IPS-18c (cell line): ENCODE data around the gene PRKG1.

ENCODE experiments used
- H3K4me3 ChIP-seq: 2 replicates; pipeline ENCODE4 v1.7.0; 2013; ENCODE audit warnings: low read depth, mild to moderate bottlenecking, low read length, moderate library complexity; ENCODE audit not compliant: insufficient read depth
- H3K9me3 ChIP-seq: one replicate; pipeline ENCODE4 v1.6.1; 2013; ENCODE audit warnings: mild to moderate bottlenecking, low read length, moderate library complexity; ENCODE audit not compliant: control insufficient read depth, insufficient read depth

PRKG1 gene

GRCh38 chr10:51397244-51397643 is 323.0 kb downstream of the PRKG1 start:
- Histone ChIP-seq H3K9me3 (no peaks in the 10 kb centered on the region), H3K4me3 (no peak overlapping the region)

- no peaks in the 10 kb centered on the region for H3K9me3 ChIP-seq
- no peak overlapping the region for H3K4me3 ChIP-seq
These were observed 323.4 kb downstream of the PRKG1 start for GRCh38 chr10:51397695-51398094.

GRCh38 chr10:51399840-51400239 is 325.6 kb downstream of the PRKG1 start:
- Histone ChIP-seq H3K4me3 (no peak overlapping the region), H3K9me3 (no peaks in the 10 kb centered on the region)

GRCh38 chr10:51400392-51401096 is 326.3 kb downstream of the PRKG1 start:
- H3K9me3 ChIP-seq, result no peaks in the 10 kb centered on the region
- no peak overlapping the region for H3K4me3 ChIP-seq

GRCh38 chr10:51403521-51403920 is 329.2 kb downstream of the PRKG1 start:
- Histone ChIP-seq H3K4me3 (no peak overlapping the region), H3K9me3 (no peaks in the 10 kb centered on the region)

- no peak overlapping the region for H3K4me3 ChIP-seq
- no peaks in the 10 kb centered on the region for H3K9me3 ChIP-seq
These were observed 331.5 kb downstream of the PRKG1 start for GRCh38 chr10:51405580-51406351.

GRCh38 chr10:51406581-51406980 is 332.3 kb downstream of the PRKG1 start:
- no peaks in the 10 kb centered on the region for H3K9me3 ChIP-seq
- no peak overlapping the region for H3K4me3 ChIP-seq

GRCh38 chr10:51416494-51416893 is 342.2 kb downstream of the PRKG1 start:
- H3K4me3 ChIP-seq, result no peak overlapping the region

GRCh38 chr10:51419196-51420093 is 345.2 kb downstream of the PRKG1 start:
- Histone ChIP-seq H3K9me3 (no peaks in the 10 kb centered on the region), H3K4me3 (no peak overlapping the region)

More at GRCh38 chr10:51416494-51416893, 342.2 kb downstream of the PRKG1 start:
- no peaks in the 10 kb centered on the region for H3K9me3 ChIP-seq

- H3K4me3 ChIP-seq, result no peak overlapping the region
These were observed 347.6 kb downstream of the PRKG1 start for GRCh38 chr10:51421853-51422252.

GRCh38 chr10:51422311-51423120 is 348.2 kb downstream of the PRKG1 start:
- Histone ChIP-seq H3K9me3 (no peaks in the 10 kb centered on the region), H3K4me3 (no peak overlapping the region)

More at GRCh38 chr10:51421853-51422252, 347.6 kb downstream of the PRKG1 start:
- H3K9me3 ChIP-seq, result no peaks in the 10 kb centered on the region

GRCh38 chr10:51423121-51423452 is 348.8 kb downstream of the PRKG1 start:
- no peak overlapping the region for H3K4me3 ChIP-seq
- no peaks in the 10 kb centered on the region for H3K9me3 ChIP-seq

GRCh38 chr10:51425431-51425830 is 351.1 kb downstream of the PRKG1 start:
- Histone ChIP-seq H3K4me3 (no peak overlapping the region), H3K9me3 (no peaks in the 10 kb centered on the region)

- Histone ChIP-seq H3K4me3 (no peak overlapping the region), H3K9me3 (no peaks in the 10 kb centered on the region)
These were observed 353.5 kb downstream of the PRKG1 start for GRCh38 chr10:51427758-51428157.

- Histone ChIP-seq H3K4me3 (no peak overlapping the region), H3K9me3 (no peaks in the 10 kb centered on the region)
These were observed 356.2 kb downstream of the PRKG1 start for GRCh38 chr10:51430506-51430905.

- no peaks in the 10 kb centered on the region for H3K9me3 ChIP-seq
- no peak overlapping the region for H3K4me3 ChIP-seq
These were observed 359.7 kb downstream of the PRKG1 start for GRCh38 chr10:51433949-51434475.

GRCh38 chr10:51436805-51437204 is 362.5 kb downstream of the PRKG1 start:
- no peak overlapping the region for H3K4me3 ChIP-seq
- no peaks in the 10 kb centered on the region for H3K9me3 ChIP-seq
